Uterus (tissue), 4 donors: Measurements from ENCODE around the gene TAX1BP1. TPM values are rescaled to one million over a fixed set of nuclear protein-coding genes. Genes with fewer than 3 reads are reported as not detected.
"Not testable (repeated sequence)": the region's sequence is repeated elsewhere in the genome, so short reads cannot be mapped to it uniquely, and the experiment has no call there.

Experiments
- DNase-seq, 2 donors: peaks; one replicate each; pipeline ENCODE4 v3.0.0-alpha.2; 2019 to 2020
- H3K27ac ChIP-seq, 2 donors: fragments of 200-600 bp; sonication (generic); 1 replicate in 1 of 2; 2 replicates in 1 of 2; pipeline ENCODE4 v1.5.1; 2016 to 2018
- H3K27me3 ChIP-seq, 2 donors: fragments of 200-600 bp; sonication (generic); one replicate each; pipeline ENCODE4 v1.5.1; 2018 to 2019; ENCODE audit warnings: control low read depth in 1 of 2
- H3K36me3 ChIP-seq, 2 donors: fragments of 200-600 bp; sonication (generic); one replicate each; pipeline ENCODE4 v1.5.1; 2019; ENCODE audit warnings: control low read depth in 1 of 2
- H3K4me1 ChIP-seq, 2 donors: fragments of 200-600 bp; sonication (generic); one replicate each; pipeline ENCODE4 v1.5.1; 2018 to 2019; ENCODE audit warnings: control low read depth in 1 of 2
- H3K4me3 ChIP-seq, 2 donors: fragments of 200-600 bp; sonication (generic); 1 replicate in 1 of 2; 2 replicates in 1 of 2; pipeline ENCODE4 v1.5.1; 2018 to 2019; ENCODE audit warnings: mild to moderate bottlenecking in 1 of 2
- H3K9me3 ChIP-seq, 2 donors: fragments of 200-600 bp; sonication (generic); one replicate each; pipeline ENCODE4 v1.5.1; 2019; ENCODE audit warnings: control low read depth in 1 of 2
- POLR2A ChIP-seq, 2 donors: fragments of 450-650 bp; IDR thresholded peaks; one replicate each; pipeline ENCODE4 v1.6.1; 2016; ENCODE audit warnings: antibody characterized with exemption in 2 of 2, mild to moderate bottlenecking in 1 of 2, moderate library complexity in 1 of 2
- intact Hi-C: fragments of 100-400 bp; cut with DNase I; formaldehyde crosslinking; loops from one replicate; pipeline ENCODE4 v1.15.1; 2023; ENCODE audit warnings: low total_unique reads
- total RNA-seq, 4 donors: library from RNA; depleted of rRNA in 3 of 4; stranded (reverse); fragments of >200 nt in 3 of 4; gene quantifications; one replicate each; pipeline versions ENCODE4 v1.1.0 to v1.2.4, GENCODE V29; 2014 to 2023
- TF ChIP-seq, protein P1 (sequence below), 4 experiments: fragments of 200-600 bp in 2 of 4; fragments of 450-650 bp in 2 of 4; sonication (generic) in 2 of 4; IDR thresholded peaks; one replicate each; pipeline ENCODE4 v1.5.1; 2016 to 2019; ENCODE audit warnings: antibody characterized with exemption in 4 of 4, mild to moderate bottlenecking in 2 of 4, moderate library complexity in 1 of 4
- donor health status: DM: yes; HTN: yes; CAD: no.

Gene TAX1BP1
- total RNA-seq, 4 donors from 2014 or later = 46.4 to 121 (median 77.3) TPM

DNA sequence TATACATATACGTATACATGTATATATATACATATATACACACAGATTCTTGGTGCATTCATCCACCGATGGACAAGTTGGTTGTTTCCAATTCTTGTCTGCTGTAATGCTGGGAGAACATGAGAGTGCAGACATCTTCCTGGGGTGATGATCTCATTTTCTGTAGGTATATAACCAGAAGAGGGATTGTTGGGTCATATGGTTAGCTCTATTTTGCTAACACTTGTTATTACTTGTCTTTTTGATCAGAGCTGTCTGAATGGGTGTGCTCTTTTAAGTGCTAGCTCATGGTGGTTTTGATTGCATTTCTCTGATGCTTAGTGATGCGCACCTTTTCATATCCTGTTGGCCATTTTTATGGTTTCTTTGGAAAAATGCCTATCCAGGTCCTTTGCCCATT, 106.4 kb downstream of the TAX1BP1 start:
- no peak overlapping the region for H3K4me3 ChIP-seq
- intact Hi-C loops = no loop called here
- no peaks in the 10 kb centered on the region for H3K36me3 ChIP-seq
- TF ChIP-seq, protein P1, sequence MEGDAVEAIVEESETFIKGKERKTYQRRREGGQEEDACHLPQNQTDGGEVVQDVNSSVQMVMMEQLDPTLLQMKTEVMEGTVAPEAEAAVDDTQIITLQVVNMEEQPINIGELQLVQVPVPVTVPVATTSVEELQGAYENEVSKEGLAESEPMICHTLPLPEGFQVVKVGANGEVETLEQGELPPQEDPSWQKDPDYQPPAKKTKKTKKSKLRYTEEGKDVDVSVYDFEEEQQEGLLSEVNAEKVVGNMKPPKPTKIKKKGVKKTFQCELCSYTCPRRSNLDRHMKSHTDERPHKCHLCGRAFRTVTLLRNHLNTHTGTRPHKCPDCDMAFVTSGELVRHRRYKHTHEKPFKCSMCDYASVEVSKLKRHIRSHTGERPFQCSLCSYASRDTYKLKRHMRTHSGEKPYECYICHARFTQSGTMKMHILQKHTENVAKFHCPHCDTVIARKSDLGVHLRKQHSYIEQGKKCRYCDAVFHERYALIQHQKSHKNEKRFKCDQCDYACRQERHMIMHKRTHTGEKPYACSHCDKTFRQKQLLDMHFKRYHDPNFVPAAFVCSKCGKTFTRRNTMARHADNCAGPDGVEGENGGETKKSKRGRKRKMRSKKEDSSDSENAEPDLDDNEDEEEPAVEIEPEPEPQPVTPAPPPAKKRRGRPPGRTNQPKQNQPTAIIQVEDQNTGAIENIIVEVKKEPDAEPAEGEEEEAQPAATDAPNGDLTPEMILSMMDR (IDR thresholded peaks at IDR 0.05) = no peak
- TF ChIP-seq POLR2A (IDR thresholded peaks at IDR 0.05) = no peak
- H3K27ac ChIP-seq = no peak overlapping the region
- no peak for DNase-seq
- H3K9me3 ChIP-seq = no peaks in the 10 kb centered on the region
- no peaks in the 10 kb centered on the region for H3K4me1 ChIP-seq
- no peaks in the 10 kb centered on the region for H3K27me3 ChIP-seq

DNA sequence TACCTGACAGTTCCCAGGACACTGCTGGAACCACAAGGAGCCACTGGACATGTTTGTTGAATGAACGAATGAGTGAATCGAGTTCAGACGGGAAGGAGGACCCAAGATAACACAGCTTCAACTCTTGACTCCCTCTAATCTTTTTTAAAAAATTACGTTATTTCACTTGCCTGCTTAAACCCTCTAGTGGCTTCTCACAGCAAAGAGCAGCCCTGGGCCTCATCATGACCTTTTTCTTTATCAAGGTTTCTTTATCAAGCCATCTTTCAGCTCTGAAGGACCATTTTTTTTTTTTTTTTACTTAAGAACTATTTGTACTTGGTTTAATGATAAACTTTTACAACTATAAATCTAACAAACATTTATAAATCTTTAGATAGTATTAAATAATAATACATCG, 110.6 kb downstream of the TAX1BP1 start:
- intact Hi-C loops = no loop called here
- Histone ChIP-seq H3K27me3 (no peaks in the 10 kb centered on the region), H3K27ac (no peak overlapping the region), H3K9me3 (no peaks in the 10 kb centered on the region), H3K4me1 (no peaks in the 10 kb centered on the region), H3K4me3 (no peak overlapping the region), H3K36me3 (no peaks in the 10 kb centered on the region)
- DNase-seq = no peak
- TF ChIP-seq, protein P1 (IDR thresholded peaks at IDR 0.05) = no peak
- no peak for TF ChIP-seq POLR2A (IDR thresholded peaks at IDR 0.05)

DNA sequence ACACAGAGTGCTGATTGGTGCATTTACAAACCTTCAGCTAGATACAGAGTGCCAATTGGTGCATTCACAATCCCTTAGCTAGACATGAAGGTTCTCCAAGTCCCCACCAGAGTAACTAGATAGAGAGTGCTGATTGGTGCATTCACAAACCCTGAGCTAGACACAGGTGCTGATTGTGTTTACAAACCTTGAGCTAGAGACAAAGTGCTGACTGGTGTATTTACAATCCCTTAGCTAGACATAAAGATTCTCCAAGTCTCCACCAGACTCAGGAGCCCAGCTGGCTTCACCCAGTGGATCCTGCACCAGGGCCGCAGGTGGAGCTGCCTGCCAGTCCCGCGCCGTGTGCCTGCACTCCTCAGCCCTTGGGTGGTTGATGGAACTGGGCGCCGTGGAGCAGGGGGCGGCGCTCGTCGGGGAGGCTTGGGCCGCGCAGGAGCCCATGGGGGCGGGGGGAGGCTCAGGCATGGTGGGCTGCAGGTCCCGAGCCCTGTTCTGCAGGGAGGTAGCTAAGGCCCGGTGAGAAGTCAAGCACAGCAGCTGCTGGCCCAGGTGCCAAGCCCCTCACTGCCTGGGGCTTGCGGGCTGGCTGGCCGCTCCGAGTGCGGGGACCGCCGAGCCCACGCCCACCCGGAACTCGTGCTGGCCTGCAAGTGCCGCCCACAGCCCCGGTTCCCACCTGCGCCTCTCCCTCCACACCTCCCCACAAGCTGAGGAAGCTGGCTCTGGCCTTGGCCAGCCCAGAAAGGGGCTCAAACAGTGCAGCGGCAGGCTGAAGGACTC, 116.9 kb downstream of the TAX1BP1 start:
- H3K27me3 ChIP-seq, intact Hi-C loops, H3K9me3 ChIP-seq, H3K36me3 ChIP-seq, H3K4me1 ChIP-seq, DNase-seq, H3K27ac ChIP-seq, H3K4me3 ChIP-seq: not testable (repeated sequence)

GRCh38 chr7:27860800-27861199, 120.8 kb downstream of the TAX1BP1 start:
- intact Hi-C loops = no loop called here
- no peaks in the 10 kb centered on the region for H3K4me1 ChIP-seq
- H3K36me3 ChIP-seq = no peaks in the 10 kb centered on the region
- no peaks in the 10 kb centered on the region for H3K9me3 ChIP-seq
- no peak for TF ChIP-seq POLR2A (IDR thresholded peaks at IDR 0.05)
- TF ChIP-seq, protein P1 (IDR thresholded peaks at IDR 0.05) = no peak
- no peak for DNase-seq
- no peaks in the 10 kb centered on the region for H3K27me3 ChIP-seq
- H3K27ac ChIP-seq = no peak overlapping the region
- H3K4me3 ChIP-seq = no peak overlapping the region

GRCh38 chr7:27861747-27862146, 121.8 kb downstream of the TAX1BP1 start:
- Histone ChIP-seq H3K36me3 (no peaks in the 10 kb centered on the region), H3K27me3 (no peaks in the 10 kb centered on the region), H3K4me1 (no peaks in the 10 kb centered on the region), H3K27ac (no peak overlapping the region), H3K9me3 (no peaks in the 10 kb centered on the region), H3K4me3 (no peak overlapping the region)
- no peak for TF ChIP-seq POLR2A (IDR thresholded peaks at IDR 0.05)
- TF ChIP-seq, protein P1 (IDR thresholded peaks at IDR 0.05) = no peak
- intact Hi-C loops = no loop called here
- DNase-seq = no peak
